HG02970 (cell line): Measurements from ENCODE around the gene POLR1G.

ENCODE experiments used
- ATAC-seq: cut with Tn5 transposase; IDR thresholded peaks from one replicate; pipeline ENCODE4 v1.9.1; 2021; ENCODE audit warnings: mild to moderate bottlenecking, moderate library complexity, moderate number of reproducible peaks; ENCODE audit not compliant: unreplicated experiment, low FRiP score

The POLR1G gene

GRCh38 chr19:45443462-45444317, 37.2 kb downstream of the POLR1G start:
- ATAC-seq: no peak

- no peak for ATAC-seq
Measured at GRCh38 chr19:45444318-45445041, 38.0 kb downstream of the POLR1G start.

- ATAC-seq: no peak
Measured at GRCh38 chr19:45445139-45445538, 38.7 kb downstream of the POLR1G start.

GRCh38 chr19:45446295-45446694, 39.9 kb downstream of the POLR1G start:
- ATAC-seq: no peak

GRCh38 chr19:45446944-45447343, 40.5 kb downstream of the POLR1G start:
- ATAC-seq: no peak

- no peak for ATAC-seq
Measured at GRCh38 chr19:45448425-45448756, 41.9 kb downstream of the POLR1G start.

- no peak for ATAC-seq
Measured at GRCh38 chr19:45448887-45449299, 42.4 kb downstream of the POLR1G start.

GRCh38 chr19:45450012-45450333, 43.5 kb downstream of the POLR1G start:
- no peak for ATAC-seq

- ATAC-seq: peak; percentile 2
Measured at GRCh38 chr19:45451131-45451849, 44.8 kb downstream of the POLR1G start.

- ATAC-seq: no peak
Measured at GRCh38 chr19:45451850-45452387, 45.5 kb downstream of the POLR1G start.

- no peak for ATAC-seq
Measured at GRCh38 chr19:45455707-45456499, 49.5 kb downstream of the POLR1G start.

GRCh38 chr19:45456500-45456815, 50.0 kb downstream of the POLR1G start:
- no peak for ATAC-seq

GRCh38 chr19:45457776-45458175, 51.3 kb downstream of the POLR1G start:
- ATAC-seq: no peak
